Testis (tissue), 3 donors: ENCODE results near the gene ZSWIM6. TPM values are rescaled to one million over a fixed set of nuclear protein-coding genes. Genes with fewer than 3 reads are reported as not detected.

ENCODE experiments used
- DNase-seq: peaks from one replicate; pipeline ENCODE4 v3.0.0-alpha.2; 2019
- H3K27ac ChIP-seq, 2 donors: fragments of 200-600 bp; sonication (generic); one replicate each; pipeline ENCODE4 v1.5.1; 2019
- H3K27me3 ChIP-seq: fragments of 200-600 bp; sonication (generic); one replicate; pipeline ENCODE4 v1.5.1; 2019
- H3K36me3 ChIP-seq: fragments of 200-600 bp; sonication (generic); one replicate; pipeline ENCODE4 v1.5.1; 2017; ENCODE audit warnings: low read depth; ENCODE audit errors: missing control alignments
- H3K4me1 ChIP-seq: fragments of 200-600 bp; sonication (generic); one replicate; pipeline ENCODE4 v1.5.1; 2019
- H3K4me3 ChIP-seq, 2 donors: fragments of 200-600 bp; sonication (generic); one replicate each; pipeline ENCODE4 v1.5.1; 2017 to 2019
- H3K9me3 ChIP-seq: fragments of 200-600 bp; sonication (generic); one replicate; pipeline ENCODE4 v1.5.1; 2017
- CTCF ChIP-seq, 3 experiments: fragments of 450-650 bp in 2 of 3; fragments of 200-600 bp in 1 of 3; sonication (generic) in 1 of 3; IDR thresholded peaks; one replicate each; pipeline ENCODE4 v1.5.1; 2016 to 2019; ENCODE audit warnings: antibody characterized with exemption in 3 of 3, mild to moderate bottlenecking in 2 of 3, moderate library complexity in 1 of 3
- POLR2A ChIP-seq: fragments of 450-650 bp; IDR thresholded peaks from one replicate; pipeline ENCODE4 v1.6.1; 2017; ENCODE audit warnings: antibody characterized with exemption, mild to moderate bottlenecking, moderate library complexity
- WGBS, 2 donors: methylation state at CpG; one replicate each; pipeline ENCODE4 v1.1.5; 2018; 5-methylcytosine and 5-hydroxymethylcytosine counted together
- intact Hi-C: fragments of 100-400 bp; cut with DNase I; formaldehyde crosslinking; loops from one replicate; pipeline ENCODE4 v1.15.1; 2023; ENCODE audit warnings: low total_unique reads
- polyA plus RNA-seq: library from polyadenylated mRNA; stranded (reverse); fragments of 350-450 nt; fragmentation: Illumina TruSeq; extraction: RNeasy Lipid Tissue Mini Kit (QIAGEN cat#74804); gene quantifications from one replicate; pipeline ENCODE4 v1.2.3, GENCODE V29; 2014; ENCODE audit warnings: low read depth, low replicate concordance; ENCODE audit not compliant: insufficient read depth
- total RNA-seq, 2 donors: library from RNA; depleted of rRNA; stranded (reverse); fragments of >200 nt; gene quantifications; one replicate each; pipeline ENCODE4 v1.2.3, GENCODE V29; 2016

Gene ZSWIM6
- total and polyA plus RNA-seq, 3 donors from 2014 or later: 14.6 to 18.0 (median 16.5) TPM

GRCh38 chr5:61308712-61309111, 23.3 kb upstream of the ZSWIM6 start:
- Histone ChIP-seq H3K4me3 (no peak overlapping the region), H3K27ac (no peak overlapping the region)
- WGBS, 2 donors: 61 to 80% methylated on average over 1 of the region's 1 CpG

GRCh38 chr5:61309115-61309514, 22.9 kb upstream of the ZSWIM6 start:
- DNase-seq: no peak
- Histone ChIP-seq H3K36me3 (no peaks in the 10 kb centered on the region), H3K27ac (no peak overlapping the region), H3K27me3 (no peaks in the 10 kb centered on the region), H3K4me3 (no peak overlapping the region), H3K9me3 (no peaks in the 10 kb centered on the region), H3K4me1 (no peaks in the 10 kb centered on the region)
- WGBS, 2 donors: 73 to 78% methylated on average over 5 of the region's 5 CpGs
- intact Hi-C loops: no loop called here
- TF ChIP-seq CTCF (IDR thresholded peaks at IDR 0.05) (no peak), POLR2A (no peak)

More at GRCh38 chr5:61308712-61309111, 23.3 kb upstream of the ZSWIM6 start:
- no peaks in the 10 kb centered on the region for H3K9me3 ChIP-seq
- DNase-seq: no peak
- H3K27me3 ChIP-seq: no peaks in the 10 kb centered on the region
- no peaks in the 10 kb centered on the region for H3K36me3 ChIP-seq
- intact Hi-C loops: no loop called here
- TF ChIP-seq CTCF (IDR thresholded peaks at IDR 0.05) (no peak), POLR2A (no peak)
- H3K4me1 ChIP-seq: no peaks in the 10 kb centered on the region

GRCh38 chr5:61311056-61311610, 20.9 kb upstream of the ZSWIM6 start:
- intact Hi-C loops: no loop called here
- DNase-seq: no peak
- no peaks in the 10 kb centered on the region for H3K4me1 ChIP-seq
- no peaks in the 10 kb centered on the region for H3K27me3 ChIP-seq
- no peaks in the 10 kb centered on the region for H3K9me3 ChIP-seq
- H3K4me3 ChIP-seq: no peak overlapping the region
- H3K27ac ChIP-seq: no peak overlapping the region
- H3K36me3 ChIP-seq: no peaks in the 10 kb centered on the region
- 78 to 79% methylated on average over 5 of the region's 5 CpGs for WGBS, 2 donors
- TF ChIP-seq POLR2A: no peak
- TF ChIP-seq CTCF (IDR thresholded peaks at IDR 0.05): no peak

- Histone ChIP-seq H3K4me1 (no peaks in the 10 kb centered on the region), H3K36me3 (no peaks in the 10 kb centered on the region), H3K9me3 (no peaks in the 10 kb centered on the region), H3K4me3 (no peak overlapping the region), H3K27ac (no peak overlapping the region), H3K27me3 (no peaks in the 10 kb centered on the region)
- 81 to 85% methylated on average over 8 of the region's 8 CpGs for WGBS, 2 donors
- TF ChIP-seq CTCF (IDR thresholded peaks at IDR 0.05) (no peak), POLR2A (no peak)
- intact Hi-C loops: no loop called here
- DNase-seq: no peak
Measured at GRCh38 chr5:61311836-61312808, 19.9 kb upstream of the ZSWIM6 start.
